UCSD-AML1 (cell line): ENCODE data around the gene EGF.

Source experiments
- DNase-seq: peaks from one replicate; lab custom pipeline; 2025; ENCODE audit not compliant: unreplicated experiment; lab: John Stamatoyannopoulos, UW

Gene EGF

GRCh38 chr4:109957227-109957626 is 44.5 kb downstream of the EGF start:
- no peak for DNase-seq

- no peak for DNase-seq
These were observed 46.5 kb downstream of the EGF start for GRCh38 chr4:109959195-109959594.

- no peak for DNase-seq
These were observed 49.7 kb downstream of the EGF start for GRCh38 chr4:109962401-109962800.

- no peak for DNase-seq
These were observed 54.3 kb downstream of the EGF start for GRCh38 chr4:109966891-109967481.

GRCh38 chr4:109967798-109968520 is 55.3 kb downstream of the EGF start:
- DNase-seq = no peak

GRCh38 chr4:109969087-109969486 is 56.4 kb downstream of the EGF start:
- DNase-seq = peak; percentile 18

GRCh38 chr4:109969919-109970318 is 57.2 kb downstream of the EGF start:
- peak; percentile 56 for DNase-seq

- peak; percentile 13 for DNase-seq
These were observed 60.3 kb downstream of the EGF start for GRCh38 chr4:109972786-109973528.

GRCh38 chr4:109973529-109973905 is 60.8 kb downstream of the EGF start:
- no peak for DNase-seq

- DNase-seq = no peak
These were observed 63.5 kb downstream of the EGF start for GRCh38 chr4:109976189-109976588.

GRCh38 chr4:109977854-109978501 is 65.3 kb downstream of the EGF start:
- no peak for DNase-seq

GRCh38 chr4:109978704-109979454 is 66.2 kb downstream of the EGF start:
- no peak for DNase-seq

GRCh38 chr4:109979920-109980717 is 67.4 kb downstream of the EGF start:
- no peak for DNase-seq

- DNase-seq = no peak
These were observed 69.3 kb downstream of the EGF start for GRCh38 chr4:109981936-109982335.

- DNase-seq = no peak
These were observed 69.8 kb downstream of the EGF start for GRCh38 chr4:109982521-109982920.

GRCh38 chr4:109985993-109986974 is 73.6 kb downstream of the EGF start:
- DNase-seq = no peak

- DNase-seq = no peak
These were observed 76.4 kb downstream of the EGF start for GRCh38 chr4:109989044-109989443.

GRCh38 chr4:109989618-109990017 is 76.9 kb downstream of the EGF start:
- DNase-seq = no peak
